Natural killer cell (primary cell): ENCODE measurements around the gene SDHB. TPM values are rescaled to one million over a fixed set of nuclear protein-coding genes. Genes with fewer than 3 reads are reported as not detected.

Experiments used
- ATAC-seq, 3 donors: fragments of 150-1000 bp in 2 of 3; fragments of 200-7000 bp in 1 of 3; cut with Tn5 transposase; 1 replicate in 1 of 3; 2 replicates in 2 of 3; pipeline ENCODE4 v1.10.0; 2021; ENCODE audit warnings: mild to moderate bottlenecking in 2 of 3, moderate library complexity in 2 of 3
- DNase-seq, 2 donors: peaks; one replicate each; pipeline versions ENCODE4 v3.0.0 to v3.0.0-alpha.2; 2013 to 2021; ENCODE audit warnings: mixed read lengths in 1 of 2
- H3K27ac ChIP-seq: one replicate; pipeline ENCODE4 v1.5.1; 2013; ENCODE audit warnings: mild to moderate bottlenecking, low read length
- H3K27me3 ChIP-seq: one replicate; pipeline ENCODE4 v1.6.1; 2013; ENCODE audit warnings: low read length; ENCODE audit not compliant: control insufficient read depth, insufficient read depth
- H3K36me3 ChIP-seq: one replicate; pipeline ENCODE4 v1.6.1; 2013; ENCODE audit warnings: low read length; ENCODE audit not compliant: control insufficient read depth, insufficient read depth
- H3K4me1 ChIP-seq: one replicate; pipeline ENCODE4 v1.6.1; 2013; ENCODE audit warnings: low read length; ENCODE audit not compliant: control insufficient read depth, insufficient read depth
- H3K4me3 ChIP-seq: one replicate; pipeline ENCODE4 v1.5.1; 2013; ENCODE audit warnings: low read length
- H3K9me3 ChIP-seq: one replicate; pipeline ENCODE4 v1.6.1; 2013; ENCODE audit warnings: low read length; ENCODE audit not compliant: control insufficient read depth, insufficient read depth
- H3K27ac Mint-ChIP-seq, 2 donors: one replicate each; pipeline ENCODE4 v1.8.0; 2022; ENCODE audit warnings: mild to moderate bottlenecking in 2 of 2, mixed read lengths in 2 of 2, moderate library complexity in 1 of 2
- H3K27me3 Mint-ChIP-seq, 2 donors: one replicate each; pipeline ENCODE4 v1.8.0; 2022; ENCODE audit warnings: low read depth in 2 of 2, mixed read lengths in 2 of 2
- H3K36me3 Mint-ChIP-seq: one replicate; pipeline ENCODE4 v1.8.0; 2022; ENCODE audit warnings: mixed read lengths
- H3K4me1 Mint-ChIP-seq, 2 donors: one replicate each; pipeline ENCODE4 v1.8.0; 2022; ENCODE audit warnings: mixed read lengths in 2 of 2
- H3K4me3 Mint-ChIP-seq: one replicate; pipeline ENCODE4 v1.8.0; 2022; ENCODE audit warnings: mild to moderate bottlenecking, moderate library complexity, mixed read lengths
- H3K9me3 Mint-ChIP-seq, 2 donors: one replicate each; pipeline ENCODE4 v1.8.0; 2022; ENCODE audit warnings: mixed read lengths in 2 of 2
- WGBS: methylation state at CpG from one replicate; pipeline ENCODE4 v1.1.7; 2013; ENCODE audit warnings: missing lambda C conversion rate; ENCODE audit not compliant: insufficient coverage; 5-methylcytosine and 5-hydroxymethylcytosine counted together
- intact Hi-C: fragments of 100-400 bp; cut with micrococcal nuclease; formaldehyde crosslinking; loops from one replicate; pipeline ENCODE4 v1.14.2; 2022
- total RNA-seq, 4 donors: library from RNA; stranded (reverse); fragments of 120-200 nt in 1 of 4; gene quantifications; one replicate each; pipeline versions ENCODE4 v1.2.3 to v1.2.4, GENCODE V29; 2013 to 2022
- TF ChIP-seq, protein P1 (sequence below): fragments of 200-600 bp; IDR thresholded peaks from one replicate; pipeline ENCODE4 v1.8.0; 2022; ENCODE audit warnings: antibody characterized with exemption

The SDHB gene
- total RNA-seq, 3 donors from 2014 or later (not counting 1 experiment from before 2014, with no cell fraction given): 56.8 to 62.6 (median 59.5) TPM

DNA sequence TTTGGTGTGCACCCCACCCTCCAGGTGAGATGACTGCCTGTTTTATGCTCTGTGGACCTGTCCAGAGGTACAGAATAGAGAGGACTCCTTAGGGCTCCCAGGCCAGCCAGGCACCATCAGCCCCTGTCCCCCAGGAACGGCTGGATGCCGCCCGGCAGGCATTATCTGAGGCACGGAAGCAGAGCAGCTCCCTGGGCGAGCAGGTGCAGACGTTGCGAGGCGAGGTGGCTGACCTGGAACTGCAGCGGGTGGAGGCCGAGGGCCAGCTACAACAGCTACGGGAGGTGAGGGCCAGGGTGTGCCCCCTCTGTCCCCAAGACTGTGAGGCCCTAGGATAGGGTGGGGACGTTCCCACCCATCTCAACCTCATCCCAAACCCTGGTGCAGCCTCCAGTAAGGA lies 84.2 kb downstream of the SDHB start:
- H3K36me3 Mint-ChIP-seq: no peaks in the 10 kb centered on the region
- H3K27me3 Mint-ChIP-seq: no peaks in the 10 kb centered on the region
- WGBS: 95% methylated on average over 12 of the region's 12 CpGs
- H3K4me3 Mint-ChIP-seq: no peak overlapping the region
- TF ChIP-seq, protein P1, sequence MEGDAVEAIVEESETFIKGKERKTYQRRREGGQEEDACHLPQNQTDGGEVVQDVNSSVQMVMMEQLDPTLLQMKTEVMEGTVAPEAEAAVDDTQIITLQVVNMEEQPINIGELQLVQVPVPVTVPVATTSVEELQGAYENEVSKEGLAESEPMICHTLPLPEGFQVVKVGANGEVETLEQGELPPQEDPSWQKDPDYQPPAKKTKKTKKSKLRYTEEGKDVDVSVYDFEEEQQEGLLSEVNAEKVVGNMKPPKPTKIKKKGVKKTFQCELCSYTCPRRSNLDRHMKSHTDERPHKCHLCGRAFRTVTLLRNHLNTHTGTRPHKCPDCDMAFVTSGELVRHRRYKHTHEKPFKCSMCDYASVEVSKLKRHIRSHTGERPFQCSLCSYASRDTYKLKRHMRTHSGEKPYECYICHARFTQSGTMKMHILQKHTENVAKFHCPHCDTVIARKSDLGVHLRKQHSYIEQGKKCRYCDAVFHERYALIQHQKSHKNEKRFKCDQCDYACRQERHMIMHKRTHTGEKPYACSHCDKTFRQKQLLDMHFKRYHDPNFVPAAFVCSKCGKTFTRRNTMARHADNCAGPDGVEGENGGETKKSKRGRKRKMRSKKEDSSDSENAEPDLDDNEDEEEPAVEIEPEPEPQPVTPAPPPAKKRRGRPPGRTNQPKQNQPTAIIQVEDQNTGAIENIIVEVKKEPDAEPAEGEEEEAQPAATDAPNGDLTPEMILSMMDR: no peak
- H3K27ac Mint-ChIP-seq: no peak overlapping the region
- intact Hi-C loops: no loop called here
- no peak overlapping the region for H3K27ac ChIP-seq
- no peaks in the 10 kb centered on the region for H3K9me3 ChIP-seq
- ATAC-seq (no peak), DNase-seq (no peak)
- no peaks in the 10 kb centered on the region for H3K27me3 ChIP-seq
- H3K36me3 ChIP-seq: peaks cover 6% of the 10 kb centered on the region
- H3K4me1 ChIP-seq: no peaks in the 10 kb centered on the region
- no peaks in the 10 kb centered on the region for H3K9me3 Mint-ChIP-seq
- no peak overlapping the region for H3K4me3 ChIP-seq
- H3K4me1 Mint-ChIP-seq: no peaks in the 10 kb centered on the region

DNA sequence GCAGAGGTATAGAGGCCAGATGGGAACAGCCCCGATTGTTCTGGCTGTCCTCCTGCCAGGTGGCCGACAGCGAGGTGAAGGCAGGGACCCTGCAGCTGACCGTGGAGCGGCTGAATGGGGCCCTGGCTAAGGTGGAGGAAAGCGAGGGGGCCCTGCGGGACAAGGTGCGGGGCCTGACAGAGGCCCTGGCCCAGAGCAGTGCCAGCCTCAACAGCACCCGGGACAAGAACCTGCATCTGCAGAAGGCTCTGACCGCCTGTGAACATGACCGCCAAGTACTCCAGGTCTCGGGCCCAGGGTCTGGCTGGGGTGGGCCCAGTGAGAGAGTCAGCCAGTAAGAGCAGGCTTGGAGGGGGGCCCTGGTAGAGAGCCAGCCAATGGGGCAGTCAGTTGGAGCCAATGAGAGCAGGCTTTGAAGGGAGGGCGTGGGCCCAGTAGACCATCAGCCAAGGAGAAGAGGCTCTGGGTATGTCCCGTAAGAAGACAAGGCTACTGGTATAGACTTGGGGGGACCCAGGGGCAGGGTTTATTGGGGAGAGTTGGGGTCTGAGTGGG lies 84.7 kb downstream of the SDHB start:
- DNase-seq: no peak
- no peak overlapping the region for H3K27ac Mint-ChIP-seq
- Histone ChIP-seq H3K4me1 (no peaks in the 10 kb centered on the region), H3K27ac (no peak overlapping the region), H3K27me3 (no peaks in the 10 kb centered on the region), H3K36me3 (peaks cover 6% of the 10 kb centered on the region), H3K4me3 (no peak overlapping the region), H3K9me3 (no peaks in the 10 kb centered on the region)
- WGBS: 92% methylated on average over 14 of the region's 14 CpGs
- H3K27me3 Mint-ChIP-seq: no peaks in the 10 kb centered on the region
- no peak overlapping the region for H3K4me3 Mint-ChIP-seq
- ATAC-seq: no peak
- intact Hi-C loops: no loop called here
- TF ChIP-seq, protein P1: no peak
- H3K9me3 Mint-ChIP-seq: no peaks in the 10 kb centered on the region
- no peaks in the 10 kb centered on the region for H3K36me3 Mint-ChIP-seq
- H3K4me1 Mint-ChIP-seq: no peaks in the 10 kb centered on the region

Other genes with a start within 250 kb of the SDHB start
- 1,000 to 10,000 TPM; 2,937 to 3,261 (median 3,038) TPM for gene RNU1-2, start 158.1 kb downstream of the SDHB start, total RNA-seq
- 10 to 100 TPM; 51.7 to 62.9 (median 59.1) TPM for gene CROCC, start 132.1 kb downstream of the SDHB start, total RNA-seq
- gene MFAP2, start 73.4 kb downstream of the SDHB start, total RNA-seq: under 1 TPM in 1 of 3 donors, not detected in 2; 0.15 TPM
- 10 to 100 TPM; 38.7 to 53.6 (median 42.8) TPM for gene ATP13A2, start 42.1 kb downstream of the SDHB start, total RNA-seq
- 1 to 10 TPM in 1 of 3 donors, under 1 TPM in 2; 0.56 to 2.5 (median 0.88) TPM for gene PADI2, start 65.4 kb upstream of the SDHB start, total RNA-seq
- not detected for gene PADI1, start 151.1 kb upstream of the SDHB start, total RNA-seq
- not detected for gene PADI3, start 195.1 kb upstream of the SDHB start, total RNA-seq